SK-N-SH (cell line): ENCODE measurements around the gene RAPGEF6. TPM values are rescaled to one million over a fixed set of nuclear protein-coding genes. Genes with fewer than 3 reads are reported as not detected.

Experiments
- CTCF ChIA-PET: fragments of 300-600, 350-600 bp; formaldehyde crosslinking; extraction: SDS; loops from one replicate; lab custom pipeline; 2021; lab: Yijun Ruan, JAX
- POLR2A ChIA-PET: fragments of 350-600 bp; sonication (Branson Sonifier 250); formaldehyde crosslinking; extraction: SDS; loops from one replicate; lab custom pipeline; 2020; ENCODE audit warnings: antibody characterized with exemption, inconsistent platforms; lab: Yijun Ruan, JAX
- DNase-seq: peaks from one replicate; pipeline ENCODE4 v3.0.0; 2012
- H2AFZ ChIP-seq: fragments of 200-600 bp; sonication (generic); 2 replicates; pipeline ENCODE4 v1.8.1; 2016; ENCODE audit warnings: antibody characterized with exemption, mild to moderate bottlenecking, low read depth
- H3F3A ChIP-seq: fragments of 200-600 bp; sonication (generic); replicated peaks from 2 replicates; pipeline ENCODE3; 2016; ENCODE audit warnings: antibody characterized with exemption, mild to moderate bottlenecking; ENCODE audit not compliant: insufficient read depth
- H3K27ac ChIP-seq, 2 experiments: fragments of 200-500 bp in 1 of 2; fragments of 200-600 bp in 1 of 2; sonication (Bioruptor generic) in 1 of 2; sonication (generic), shearing (Covaris generic) in 1 of 2; 2 replicates each; pipeline versions ENCODE4 v1.5.1 to v1.6.1; 2014 to 2016; ENCODE audit warnings: low read depth in 2 of 2, inconsistent platforms in 1 of 2, low read length in 1 of 2, mild to moderate bottlenecking in 1 of 2, mixed read lengths in 1 of 2
- H3K27me3 ChIP-seq: fragments of 200-600 bp; sonication (generic), shearing (Covaris generic); 2 replicates; pipeline ENCODE4 v1.6.1; 2016; ENCODE audit warnings: mixed run types; ENCODE audit not compliant: insufficient read depth
- H3K36me3 ChIP-seq, 2 experiments: fragments of 200-500 bp in 1 of 2; fragments of 200-600 bp in 1 of 2; sonication (Bioruptor generic) in 1 of 2; sonication (generic) in 1 of 2; replicated peaks in 1 of 2; 2 replicates each; pipeline versions ENCODE3 to v1.5.1; 2014 to 2016; ENCODE audit warnings: low read length in 1 of 2, mild to moderate bottlenecking in 1 of 2; ENCODE audit not compliant: insufficient read depth in 2 of 2, control insufficient read depth in 1 of 2
- H3K4me1 ChIP-seq, 2 experiments: fragments of 200-500 bp in 1 of 2; fragments of 200-600 bp in 1 of 2; sonication (Bioruptor generic) in 1 of 2; sonication (generic), shearing (Covaris generic) in 1 of 2; 2 replicates each; pipeline versions ENCODE4 v1.5.1 to v1.6.1; 2014 to 2016; ENCODE audit warnings: low read depth in 1 of 2, low read length in 1 of 2, mixed run types in 1 of 2; ENCODE audit not compliant: insufficient read depth in 2 of 2, control insufficient read depth in 1 of 2
- H3K4me2 ChIP-seq: fragments of 200-600 bp; sonication (generic), shearing (Covaris generic); 2 replicates; pipeline ENCODE4 v1.6.1; 2017; ENCODE audit warnings: mixed run types
- H3K4me3 ChIP-seq, 2 experiments: fragments of 200-500 bp in 1 of 2; fragments of 200-600 bp in 1 of 2; sonication (Bioruptor generic) in 1 of 2; sonication (generic), shearing (Covaris generic) in 1 of 2; 2 replicates each; pipeline versions ENCODE4 v1.5.1 to v1.8.1; 2014 to 2016; ENCODE audit warnings: low read depth in 2 of 2, inconsistent platforms in 1 of 2, low read length in 1 of 2, mild to moderate bottlenecking in 1 of 2, mixed read lengths in 1 of 2, moderate library complexity in 1 of 2
- H3K79me2 ChIP-seq: fragments of 200-600 bp; sonication (generic); 2 replicates; pipeline ENCODE4 v1.8.1; 2017; ENCODE audit warnings: mild to moderate bottlenecking; ENCODE audit not compliant: insufficient read depth
- H3K9ac ChIP-seq: fragments of 200-600 bp; sonication (generic); 2 replicates; pipeline ENCODE4 v1.6.1; 2017; ENCODE audit warnings: mixed run types
- H3K9me2 ChIP-seq: fragments of 200-600 bp; sonication (generic); 2 replicates; pipeline ENCODE4 v1.6.1; 2017; ENCODE audit warnings: mixed run types
- H3K9me3 ChIP-seq: fragments of 200-600 bp; sonication (generic); 2 replicates; pipeline ENCODE4 v1.6.1; 2017; ENCODE audit warnings: mixed run types, mild to moderate bottlenecking, moderate library complexity
- H4K20me1 ChIP-seq: fragments of 200-600 bp; sonication (generic); 2 replicates; pipeline ENCODE4 v1.6.1; 2017; ENCODE audit warnings: mild to moderate bottlenecking, mixed run types; ENCODE audit not compliant: insufficient read depth
- CHD2 ChIP-seq: fragments of 150-350 bp; IDR thresholded peaks from 2 replicates; pipeline ENCODE4 v1.6.1; 2018; ENCODE audit warnings: low read length; ENCODE audit not compliant: partially characterized antibody
- ELF1 ChIP-seq: IDR thresholded peaks from 2 replicates; pipeline ENCODE4 v1.4.0; 2012
- EZH2phosphoT487 ChIP-seq: fragments of 200-600 bp; sonication (generic); IDR thresholded peaks from 2 replicates; pipeline ENCODE4 v1.6.1; 2017; ENCODE audit warnings: low read depth, mixed run types, mild to moderate bottlenecking, antibody characterized with exemption, moderate library complexity, borderline replicate concordance
- FOSL2 ChIP-seq: IDR thresholded peaks from 2 replicates; pipeline ENCODE4 v1.4.0; 2012; ENCODE audit warnings: low read depth, mild to moderate bottlenecking, moderate library complexity, borderline replicate concordance
- JUND ChIP-seq: IDR thresholded peaks from 2 replicates; pipeline ENCODE4 v1.4.0; 2012
- NRF1 ChIP-seq: IDR thresholded peaks from 2 replicates; pipeline ENCODE4 v1.6.1; 2012; ENCODE audit warnings: low read depth, mild to moderate bottlenecking, low read length
- RCOR1 ChIP-seq: fragments of 150-350 bp; IDR thresholded peaks from 2 replicates; pipeline ENCODE4 v1.6.1; 2017; ENCODE audit warnings: antibody characterized with exemption, low read length
- RFX5 ChIP-seq: IDR thresholded peaks from 2 replicates; pipeline ENCODE4 v1.6.1; 2012; ENCODE audit warnings: mild to moderate bottlenecking, improper control_type of control experiment, low read length
- TCF12 ChIP-seq: IDR thresholded peaks from 2 replicates; pipeline ENCODE4 v1.4.0; 2012
- WGBS: methylation state at CpG from one replicate; pipeline ENCODE4 v1.1.6; 2017; ENCODE audit warnings: low lambda C conversion rate; 5-methylcytosine and 5-hydroxymethylcytosine counted together
- polyA plus RNA-seq, 3 experiments: library from polyadenylated mRNA; depleted of rRNA; stranded (reverse); fragments of >200 nt; gene quantifications; 2 replicates each; pipeline ENCODE4 v1.2.3, GENCODE V29; 2012
- TF ChIP-seq, protein P1 (sequence below): IDR thresholded peaks from 2 replicates; pipeline ENCODE4 v1.4.0; 2012; ENCODE audit warnings: low read depth, borderline replicate concordance
- TF ChIP-seq, protein P2 (sequence below): IDR thresholded peaks from 2 replicates; pipeline ENCODE4 v1.4.0; 2012; ENCODE audit warnings: low read depth
- TF ChIP-seq, protein P3 (sequence below): IDR thresholded peaks from 2 replicates; pipeline ENCODE4 v1.4.0; 2012; ENCODE audit warnings: low read depth, borderline replicate concordance

RAPGEF6 gene
- polyA plus RNA-seq, 1 of the 3 experiments (the other 2 are of a cell fraction): 2.9 TPM

DNA sequence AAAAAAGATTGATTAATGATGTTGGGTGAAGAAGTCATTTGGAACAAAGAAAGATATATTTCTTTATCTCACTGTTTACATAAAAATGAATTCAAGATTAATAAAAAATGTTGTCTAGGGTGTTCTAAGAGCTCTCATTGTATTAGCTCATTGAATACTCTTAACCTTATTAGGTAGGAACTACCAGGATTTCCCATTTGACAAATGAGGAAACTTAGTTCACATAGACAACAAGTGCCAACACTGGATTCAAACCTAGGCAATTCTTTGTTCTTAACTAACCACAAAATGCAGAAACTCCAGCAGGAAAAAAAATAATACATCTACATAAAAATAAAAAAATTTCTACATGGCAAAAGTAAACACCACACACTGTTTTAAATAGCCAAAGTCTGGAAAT, 175.8 kb downstream of the RAPGEF6 start (continued):
- TF ChIP-seq, protein P1, sequence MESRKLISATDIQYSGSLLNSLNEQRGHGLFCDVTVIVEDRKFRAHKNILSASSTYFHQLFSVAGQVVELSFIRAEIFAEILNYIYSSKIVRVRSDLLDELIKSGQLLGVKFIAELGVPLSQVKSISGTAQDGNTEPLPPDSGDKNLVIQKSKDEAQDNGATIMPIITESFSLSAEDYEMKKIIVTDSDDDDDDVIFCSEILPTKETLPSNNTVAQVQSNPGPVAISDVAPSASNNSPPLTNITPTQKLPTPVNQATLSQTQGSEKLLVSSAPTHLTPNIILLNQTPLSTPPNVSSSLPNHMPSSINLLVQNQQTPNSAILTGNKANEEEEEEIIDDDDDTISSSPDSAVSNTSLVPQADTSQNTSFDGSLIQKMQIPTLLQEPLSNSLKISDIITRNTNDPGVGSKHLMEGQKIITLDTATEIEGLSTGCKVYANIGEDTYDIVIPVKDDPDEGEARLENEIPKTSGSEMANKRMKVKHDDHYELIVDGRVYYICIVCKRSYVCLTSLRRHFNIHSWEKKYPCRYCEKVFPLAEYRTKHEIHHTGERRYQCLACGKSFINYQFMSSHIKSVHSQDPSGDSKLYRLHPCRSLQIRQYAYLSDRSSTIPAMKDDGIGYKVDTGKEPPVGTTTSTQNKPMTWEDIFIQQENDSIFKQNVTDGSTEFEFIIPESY: no peak

DNA sequence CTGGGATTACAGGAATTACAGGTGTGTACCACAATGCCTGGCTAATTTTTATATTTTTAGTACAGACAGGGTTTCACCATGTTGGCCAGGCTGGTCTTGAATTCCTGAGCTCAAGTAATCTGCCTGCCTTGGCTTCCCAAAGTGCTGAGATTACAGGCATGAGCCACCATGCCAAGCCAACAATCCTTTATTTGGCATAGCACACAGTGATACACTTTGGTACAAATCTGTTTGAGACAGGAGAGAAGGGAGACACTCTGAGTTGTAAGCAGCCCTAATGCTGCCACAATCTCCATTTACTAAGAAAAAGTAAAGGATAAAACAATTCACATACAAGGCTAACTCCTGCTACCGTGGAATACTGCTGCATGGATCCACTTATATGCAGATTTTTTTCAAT, 177.8 kb downstream of the RAPGEF6 start:
- no peak for TF ChIP-seq ELF1
- no peak for TF ChIP-seq EZH2phosphoT487
- no peak for TF ChIP-seq RCOR1
- TF ChIP-seq JUND: no peak
- TF ChIP-seq, protein P2, sequence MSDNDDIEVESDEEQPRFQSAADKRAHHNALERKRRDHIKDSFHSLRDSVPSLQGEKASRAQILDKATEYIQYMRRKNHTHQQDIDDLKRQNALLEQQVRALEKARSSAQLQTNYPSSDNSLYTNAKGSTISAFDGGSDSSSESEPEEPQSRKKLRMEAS: no peak
- no peak for TF ChIP-seq RFX5
- TF ChIP-seq, protein P1: no peak
- no peak for TF ChIP-seq CHD2
- TF ChIP-seq, protein P3, sequence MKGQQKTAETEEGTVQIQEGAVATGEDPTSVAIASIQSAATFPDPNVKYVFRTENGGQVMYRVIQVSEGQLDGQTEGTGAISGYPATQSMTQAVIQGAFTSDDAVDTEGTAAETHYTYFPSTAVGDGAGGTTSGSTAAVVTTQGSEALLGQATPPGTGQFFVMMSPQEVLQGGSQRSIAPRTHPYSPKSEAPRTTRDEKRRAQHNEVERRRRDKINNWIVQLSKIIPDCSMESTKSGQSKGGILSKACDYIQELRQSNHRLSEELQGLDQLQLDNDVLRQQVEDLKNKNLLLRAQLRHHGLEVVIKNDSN: no peak
- no peak for TF ChIP-seq FOSL2
- TF ChIP-seq TCF12: no peak
- no peak for TF ChIP-seq NRF1
- Histone ChIP-seq H4K20me1 (no peaks in the 10 kb centered on the region), H3K9ac (no peak overlapping the region), H3K9me2 (no peaks in the 10 kb centered on the region), H3K4me1 (no peaks in the 10 kb centered on the region; a peak in 1 of 4 replicates), H2AFZ (no peak overlapping the region), H3K4me3 (no peak overlapping the region), H3K27me3 (no peaks in the 10 kb centered on the region), H3K79me2 (no peaks in the 10 kb centered on the region), H3K27ac (no peak overlapping the region), H3K36me3 (peaks cover 10 to 35% of the 10 kb centered on the region in 2 experiments), H3K4me2 (no peak overlapping the region), H3F3A (no peaks in the 10 kb centered on the region), H3K9me3 (no peaks in the 10 kb centered on the region)
- ChIA-PET POLR2A (interaction anchor here (0.6 kb wide), 1 partner anchor 11 kb away, joined by 3 read pairs; no protein-coding TSS in a partner anchor), CTCF (interaction anchor here (1.0 kb wide), 1 partner anchor 41 kb away, joined by 3 read pairs; no protein-coding TSS in a partner anchor)
- DNase-seq: no peak
- WGBS: 95% methylated on average over 1 of the region's 1 CpG
